GM10266 (cell line): Measurements from ENCODE around the gene PTPRF.

Experiments used
- DNase-seq: peaks from one replicate; pipeline ENCODE4 v3.0.0; 2012; ENCODE audit errors: extremely low spot score
- TF ChIP-seq, protein P1 (sequence below): IDR thresholded peaks from 2 replicates; pipeline ENCODE4 v1.5.1; 2012; ENCODE audit warnings: mild to moderate bottlenecking, low read depth; ENCODE audit not compliant: control insufficient read depth, insufficient read depth; ENCODE audit errors: missing control alignments

PTPRF gene

GRCh38 chr1:43648221-43648847, 117.7 kb downstream of the PTPRF start:
- no peak for DNase-seq
- TF ChIP-seq, protein P1, sequence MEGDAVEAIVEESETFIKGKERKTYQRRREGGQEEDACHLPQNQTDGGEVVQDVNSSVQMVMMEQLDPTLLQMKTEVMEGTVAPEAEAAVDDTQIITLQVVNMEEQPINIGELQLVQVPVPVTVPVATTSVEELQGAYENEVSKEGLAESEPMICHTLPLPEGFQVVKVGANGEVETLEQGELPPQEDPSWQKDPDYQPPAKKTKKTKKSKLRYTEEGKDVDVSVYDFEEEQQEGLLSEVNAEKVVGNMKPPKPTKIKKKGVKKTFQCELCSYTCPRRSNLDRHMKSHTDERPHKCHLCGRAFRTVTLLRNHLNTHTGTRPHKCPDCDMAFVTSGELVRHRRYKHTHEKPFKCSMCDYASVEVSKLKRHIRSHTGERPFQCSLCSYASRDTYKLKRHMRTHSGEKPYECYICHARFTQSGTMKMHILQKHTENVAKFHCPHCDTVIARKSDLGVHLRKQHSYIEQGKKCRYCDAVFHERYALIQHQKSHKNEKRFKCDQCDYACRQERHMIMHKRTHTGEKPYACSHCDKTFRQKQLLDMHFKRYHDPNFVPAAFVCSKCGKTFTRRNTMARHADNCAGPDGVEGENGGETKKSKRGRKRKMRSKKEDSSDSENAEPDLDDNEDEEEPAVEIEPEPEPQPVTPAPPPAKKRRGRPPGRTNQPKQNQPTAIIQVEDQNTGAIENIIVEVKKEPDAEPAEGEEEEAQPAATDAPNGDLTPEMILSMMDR: no peak

DNA sequence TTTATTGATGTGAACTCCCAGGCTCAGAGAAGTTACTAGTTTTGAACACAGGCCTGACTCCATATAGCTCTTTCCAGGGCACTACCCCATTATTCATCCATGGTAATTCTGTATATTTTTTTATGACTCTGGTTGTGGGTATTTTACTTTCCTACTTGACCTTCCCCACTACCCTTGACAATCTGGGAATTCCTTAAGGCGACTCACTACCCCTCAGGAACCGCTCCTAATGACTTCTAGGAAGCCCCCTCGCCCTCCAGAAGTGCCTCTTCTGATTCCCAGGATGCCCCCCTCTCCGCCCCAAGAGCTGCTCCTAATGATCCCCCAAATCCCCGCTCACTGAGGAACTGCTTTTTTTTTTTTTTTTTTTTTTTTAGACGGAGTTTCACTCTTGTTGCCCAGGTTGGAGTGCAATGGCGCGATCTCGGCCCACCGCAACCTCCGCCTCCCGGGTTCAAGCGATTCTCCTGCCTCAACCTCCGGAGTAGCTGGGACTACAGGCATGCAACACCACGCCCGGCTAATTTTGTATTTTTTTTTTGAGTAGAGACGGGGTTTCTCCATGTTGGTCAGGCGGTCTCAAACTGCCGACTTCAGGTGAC, 118.3 kb downstream of the PTPRF start:
- DNase-seq: no peak
- TF ChIP-seq, protein P1: no peak

DNA sequence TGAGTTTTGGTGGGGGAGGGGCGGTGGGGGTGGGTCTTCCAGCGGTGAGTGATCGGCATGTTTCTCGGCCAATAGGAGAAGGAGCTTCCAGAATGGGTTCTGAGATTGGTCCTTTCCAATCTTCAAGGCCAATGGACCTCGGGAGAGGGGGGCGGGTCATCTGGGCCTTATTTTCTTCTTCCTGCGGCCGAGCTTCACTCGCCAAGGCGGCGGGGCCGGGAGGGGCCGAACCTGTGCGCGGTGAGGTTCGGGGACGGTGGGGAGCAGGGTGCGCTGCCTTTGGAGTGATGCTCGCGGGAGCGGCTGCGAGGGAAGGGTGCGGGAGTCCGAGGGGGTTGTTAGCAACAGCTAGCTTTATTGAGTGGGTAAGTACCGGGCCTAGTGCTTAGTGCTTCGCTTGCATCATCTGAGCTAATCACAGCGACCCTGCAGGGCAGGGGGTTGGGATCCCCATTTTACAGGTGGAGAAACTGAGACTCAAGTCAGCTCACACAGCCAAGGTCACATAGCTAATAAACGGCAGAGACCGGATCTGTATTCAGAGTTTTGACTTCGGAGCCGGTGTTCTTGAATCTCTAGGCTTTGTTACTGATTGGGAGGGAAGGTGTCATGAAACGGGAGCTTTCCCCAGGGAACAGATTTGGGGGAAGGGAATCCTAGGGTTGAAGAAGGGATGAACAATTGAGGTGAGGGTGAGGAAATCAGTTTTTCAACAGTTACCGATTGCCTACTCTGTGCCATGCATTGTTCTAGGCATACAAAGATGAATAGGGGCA, 119.8 kb downstream of the PTPRF start:
- peak; percentile 97 for DNase-seq
- TF ChIP-seq, protein P1: no peak

GRCh38 chr1:43651188-43651587, 120.5 kb downstream of the PTPRF start:
- DNase-seq: no peak
- TF ChIP-seq, protein P1: no peak

GRCh38 chr1:43651902-43652301, 121.2 kb downstream of the PTPRF start:
- no peak for DNase-seq
- TF ChIP-seq, protein P1: no peak

GRCh38 chr1:43653339-43653738, 122.7 kb downstream of the PTPRF start:
- DNase-seq: no peak
- TF ChIP-seq, protein P1: peak; percentile 27

DNA sequence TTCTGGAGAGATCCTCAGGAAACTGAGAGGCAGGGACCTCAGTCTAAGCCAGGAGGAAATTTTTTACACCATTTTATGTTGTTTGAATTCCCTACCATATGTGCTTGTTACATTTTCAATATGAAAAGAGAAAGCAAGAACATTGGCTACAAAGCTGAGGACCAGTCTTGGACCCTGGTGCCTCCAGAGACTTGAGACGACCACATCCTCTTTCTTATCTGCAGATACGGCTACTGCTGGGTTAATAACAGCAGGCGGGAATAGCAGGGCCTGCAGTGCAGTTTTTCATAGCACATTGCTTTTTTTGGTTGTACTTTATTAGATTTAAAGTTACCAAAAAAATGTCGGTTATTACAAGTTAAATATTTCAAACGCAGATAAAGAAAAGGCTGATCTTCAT, 123.2 kb downstream of the PTPRF start:
- TF ChIP-seq, protein P1: no peak
- DNase-seq: peak; percentile 33
